ENCODE data around the gene OSM. TPM values are rescaled to one million over a fixed set of nuclear protein-coding genes. Genes with fewer than 3 reads are reported as not detected.

OSM gene
- total and polyA plus RNA-seq, 4 donors = 0.09 to 0.84 (median 0.25) TPM; not detected in 1

GRCh38 chr22:30214703-30215407 lies 51.8 kb downstream of the OSM start:
- no peaks in the 10 kb centered on the region for H3K4me1 ChIP-seq (ENCODE audit: control insufficient read depth in 4 of 4, insufficient read depth in 4 of 4, low read length in 3 of 4)
- H3K9ac ChIP-seq (ENCODE audit: low read depth in 1 of 2, low read length in 2 of 2) = no peak overlapping the region
- peaks cover 0 to 2% (median 0%) of the 10 kb centered on the region in 4 donors for H3K27me3 ChIP-seq (ENCODE audit: control insufficient read depth in 4 of 4, insufficient read depth in 4 of 4, low read length in 3 of 4)
- no peak overlapping the region for H3K4me3 ChIP-seq (ENCODE audit: low read depth in 1 of 3, low read length in 3 of 3)
- no peak overlapping the region for H3K27ac ChIP-seq (ENCODE audit: low read depth in 1 of 2, low read length in 2 of 2)
- no peaks in the 10 kb centered on the region for H3K36me3 ChIP-seq (ENCODE audit: control insufficient read depth in 4 of 4, insufficient read depth in 3 of 4, low read depth in 1 of 4, low read length in 3 of 4)
- no peaks in the 10 kb centered on the region for H3K9me3 ChIP-seq (ENCODE audit: control insufficient read depth in 4 of 4, low read length in 3 of 4)
- TF ChIP-seq SP1 (IDR thresholded peaks at IDR 0.05) = no peak
- no peak for TF ChIP-seq ATF3 (IDR thresholded peaks at IDR 0.05)
- no peak for TF ChIP-seq REST (IDR thresholded peaks at IDR 0.05)
- no peak for TF ChIP-seq FOXA2 (IDR thresholded peaks at IDR 0.05)
- no peak for TF ChIP-seq ZBTB33 (IDR thresholded peaks at IDR 0.05)
- no peak for TF ChIP-seq RAD21 (IDR thresholded peaks at IDR 0.05)
- no peak for TF ChIP-seq HNF4A (conservative IDR thresholded peaks at IDR 0.05)
- no peak for TF ChIP-seq YY1 (IDR thresholded peaks at IDR 0.05)
- TF ChIP-seq EGR1 (IDR thresholded peaks at IDR 0.05; ENCODE audit: low read depth in 2 of 2) = no peak
- TF ChIP-seq NR2F2 (IDR thresholded peaks at IDR 0.05) = no peak
- no peak for TF ChIP-seq CTCF (IDR thresholded peaks at IDR 0.05; ENCODE audit: low read depth, low read length, missing input control)
- no peak for TF ChIP-seq TAF1 (conservative IDR thresholded peaks at IDR 0.05)
- no peak for TF ChIP-seq RXRA (IDR thresholded peaks at IDR 0.05)
- TF ChIP-seq HNF4G (IDR thresholded peaks at IDR 0.05) = no peak
- TF ChIP-seq FOXA1 (IDR thresholded peaks at IDR 0.05) = no peak
- WGBS = 73% methylated on average over 12 of the region's 12 CpGs
- no peak for DNase-seq (ENCODE audit: low spot score)

- Histone ChIP-seq H3K4me1 (ENCODE audit: control insufficient read depth in 4 of 4, insufficient read depth in 4 of 4, low read length in 3 of 4) (no peaks in the 10 kb centered on the region), H3K27me3 (ENCODE audit: control insufficient read depth in 4 of 4, insufficient read depth in 4 of 4, low read length in 3 of 4) (peaks cover 0 to 2% (median 0%) of the 10 kb centered on the region in 4 donors), H3K4me3 (ENCODE audit: low read depth in 1 of 3, low read length in 3 of 3) (no peak overlapping the region), H3K9ac (ENCODE audit: low read depth in 1 of 2, low read length in 2 of 2) (no peak overlapping the region), H3K36me3 (ENCODE audit: control insufficient read depth in 4 of 4, insufficient read depth in 3 of 4, low read depth in 1 of 4, low read length in 3 of 4) (no peaks in the 10 kb centered on the region), H3K27ac (ENCODE audit: low read depth in 1 of 2, low read length in 2 of 2) (peak overlapping the region; percentile 33 to 69), H3K9me3 (ENCODE audit: control insufficient read depth in 4 of 4, low read length in 3 of 4) (no peaks in the 10 kb centered on the region)
- DNase-seq (ENCODE audit: low spot score) = no peak
- WGBS = 75% methylated on average over 8 of the region's 8 CpGs
- TF ChIP-seq FOXA1 (IDR thresholded peaks at IDR 0.05) (no peak), EGR1 (IDR thresholded peaks at IDR 0.05; ENCODE audit: low read depth in 2 of 2) (no peak), RAD21 (IDR thresholded peaks at IDR 0.05) (no peak), TAF1 (conservative IDR thresholded peaks at IDR 0.05) (no peak), HNF4G (IDR thresholded peaks at IDR 0.05) (no peak), RXRA (IDR thresholded peaks at IDR 0.05) (no peak), SP1 (IDR thresholded peaks at IDR 0.05) (no peak), CTCF (IDR thresholded peaks at IDR 0.05; ENCODE audit: low read depth, low read length, missing input control) (no peak), REST (IDR thresholded peaks at IDR 0.05) (no peak)
Observed at GRCh38 chr22:30212996-30213441, 53.6 kb downstream of the OSM start.

Data from liver (tissue), 9 donors.